GM19035 (cell line): ENCODE data around the gene ERVK3-1.
"Not testable (repeated sequence)": the region's sequence is repeated elsewhere in the genome, so short reads cannot be mapped to it uniquely, and the experiment has no call there.

ENCODE experiments used
- ATAC-seq: cut with Tn5 transposase; IDR thresholded peaks from one replicate; pipeline ENCODE4 v1.9.1; 2021; ENCODE audit not compliant: unreplicated experiment

ERVK3-1 gene

GRCh38 chr19:58304255-58304654 is 922 bp upstream of the ERVK3-1 start:
- no peak for ATAC-seq

- ATAC-seq = peak; percentile 16
These were observed 471 bp upstream of the ERVK3-1 start for GRCh38 chr19:58304748-58305064.

- ATAC-seq = no peak
These were observed 751 bp downstream of the ERVK3-1 start for GRCh38 chr19:58305932-58306323.

- no peak for ATAC-seq
These were observed 2.6 kb downstream of the ERVK3-1 start for GRCh38 chr19:58307736-58308135.

GRCh38 chr19:58310685-58311084 is 5.5 kb downstream of the ERVK3-1 start:
- ATAC-seq = not testable (repeated sequence)

GRCh38 chr19:58311345-58311865 is 6.2 kb downstream of the ERVK3-1 start:
- ATAC-seq = no peak

GRCh38 chr19:58315580-58315979 is 10.4 kb downstream of the ERVK3-1 start:
- no peak for ATAC-seq

- no peak for ATAC-seq
These were observed 12.4 kb downstream of the ERVK3-1 start for GRCh38 chr19:58317476-58318072.

- no peak for ATAC-seq
These were observed 13.1 kb downstream of the ERVK3-1 start for GRCh38 chr19:58318297-58318696.

- no peak for ATAC-seq
These were observed 14.1 kb downstream of the ERVK3-1 start for GRCh38 chr19:58319241-58319640.

GRCh38 chr19:58325311-58326022 is 20.3 kb downstream of the ERVK3-1 start:
- ATAC-seq = no peak

GRCh38 chr19:58326501-58326913 is 21.3 kb downstream of the ERVK3-1 start:
- no peak for ATAC-seq

GRCh38 chr19:58326914-58327726 is 21.9 kb downstream of the ERVK3-1 start, which contains the start of gene ZSCAN22:
ZSCAN22 (plus strand) TSS chr19:58326994; CDS start chr19:58334803, 7,809 bp downstream.
- peak; percentile 84 for ATAC-seq

- no peak for ATAC-seq
These were observed 23.8 kb downstream of the ERVK3-1 start for GRCh38 chr19:58328999-58329398.

- ATAC-seq = no peak
These were observed 25.3 kb downstream of the ERVK3-1 start for GRCh38 chr19:58330458-58330857.

- ATAC-seq = no peak
These were observed 27.5 kb downstream of the ERVK3-1 start for GRCh38 chr19:58332697-58333096.

- no peak for ATAC-seq
These were observed 29.6 kb downstream of the ERVK3-1 start for GRCh38 chr19:58334691-58335249.

GRCh38 chr19:58335630-58336029 is 30.5 kb downstream of the ERVK3-1 start:
- no peak for ATAC-seq

GRCh38 chr19:58336216-58336615 is 31.0 kb downstream of the ERVK3-1 start:
- no peak for ATAC-seq

- no peak for ATAC-seq
These were observed 31.6 kb downstream of the ERVK3-1 start for GRCh38 chr19:58336820-58337219.

GRCh38 chr19:58338336-58338735 is 33.2 kb downstream of the ERVK3-1 start:
- no peak for ATAC-seq
